IMR-90 (cell line): Measurements from ENCODE around the gene PARD3.

Experiments used
- BHLHE40 ChIP-seq: fragments of 150-350 bp; IDR thresholded peaks from 2 replicates; pipeline ENCODE4 v1.6.1; 2016; ENCODE audit warnings: mild to moderate bottlenecking, low read depth, low read length
- CEBPB ChIP-seq: IDR thresholded peaks from 2 replicates; pipeline ENCODE4 v1.6.1; 2012; ENCODE audit warnings: low read depth, low read length, improper control_type of control experiment
- FOS ChIP-seq: fragments of 150-350 bp; IDR thresholded peaks from 2 replicates; pipeline ENCODE4 v1.6.1; 2016; ENCODE audit warnings: low read depth, low read length
- MAFK ChIP-seq: IDR thresholded peaks from 2 replicates; pipeline ENCODE4 v1.6.1; 2012; ENCODE audit warnings: low read depth, low read length, improper control_type of control experiment
- MAZ ChIP-seq: IDR thresholded peaks from 2 replicates; pipeline ENCODE4 v1.6.1; 2012; ENCODE audit warnings: low read depth, mild to moderate bottlenecking, low read length, improper control_type of control experiment, moderate library complexity, borderline replicate concordance
- MXI1 ChIP-seq: IDR thresholded peaks from 2 replicates; pipeline ENCODE4 v1.6.1; 2012; ENCODE audit warnings: low read depth, mild to moderate bottlenecking, low read length, moderate library complexity, borderline replicate concordance
- NFE2L2 ChIP-seq: fragments of 150-350 bp; IDR thresholded peaks from 2 replicates; pipeline ENCODE4 v1.6.1; 2016; ENCODE audit warnings: low read depth, mild to moderate bottlenecking, low read length
- POLR2A ChIP-seq: IDR thresholded peaks from 2 replicates; pipeline ENCODE4 v1.6.1; 2012; ENCODE audit warnings: mild to moderate bottlenecking, low read depth, low read length
- RAD21 ChIP-seq: IDR thresholded peaks from 2 replicates; pipeline ENCODE4 v1.6.1; 2012; ENCODE audit warnings: low read length, improper control_type of control experiment
- RCOR1 ChIP-seq: IDR thresholded peaks from 2 replicates; pipeline ENCODE4 v1.6.1; 2012; ENCODE audit warnings: mild to moderate bottlenecking, low read length, improper control_type of control experiment; ENCODE audit not compliant: insufficient replicate concordance
- SMC3 ChIP-seq: fragments of 150-350 bp; IDR thresholded peaks from 2 replicates; pipeline ENCODE4 v1.6.1; 2016; ENCODE audit warnings: low read depth, mild to moderate bottlenecking, antibody characterized with exemption, low read length, moderate library complexity
- TF ChIP-seq, protein P1 (sequence below): conservative IDR thresholded peaks from 2 replicates; pipeline ENCODE4 v1.5.1; 2012; ENCODE audit warnings: mild to moderate bottlenecking, low read depth, low read length, improper control_type of control experiment
- TF ChIP-seq, protein P2 (sequence below): fragments of 150-350 bp; IDR thresholded peaks from 2 replicates; pipeline ENCODE4 v1.6.1; 2016; ENCODE audit warnings: low read depth, mild to moderate bottlenecking, low read length, moderate library complexity, borderline replicate concordance
- TF ChIP-seq, protein P3 (sequence below): fragments of 150-350 bp; IDR thresholded peaks from 2 replicates; pipeline ENCODE4 v1.6.1; 2017; ENCODE audit warnings: mild to moderate bottlenecking, antibody characterized with exemption, low read length, low read depth

DNA sequence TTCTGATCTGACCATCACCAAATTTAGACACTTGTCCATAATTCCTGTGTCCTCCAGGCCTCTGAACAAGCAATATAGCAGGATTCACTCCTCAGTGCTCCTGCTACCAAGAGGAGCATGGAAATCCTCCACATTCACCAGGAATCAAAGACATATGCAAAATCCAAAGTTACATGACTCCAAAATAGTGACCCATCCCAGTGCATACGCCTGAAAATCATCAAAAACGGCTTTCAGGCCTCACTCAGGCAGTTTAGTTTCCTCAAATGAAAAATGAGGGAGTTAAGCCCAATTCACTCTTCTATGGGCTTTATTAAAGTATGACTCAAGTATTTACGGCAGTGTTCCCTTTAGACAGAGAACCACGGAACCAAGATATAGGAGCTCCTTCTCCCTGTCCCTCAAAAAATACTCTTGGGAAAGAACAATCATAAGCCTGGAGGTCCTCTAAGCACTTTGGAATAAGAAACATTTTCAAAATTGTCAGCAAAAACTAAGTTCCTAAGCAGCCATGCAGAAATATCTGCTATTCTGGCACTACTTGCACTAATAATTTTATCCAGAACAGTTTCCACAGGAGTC lies 240.7 kb downstream of the PARD3 start:
- TF ChIP-seq POLR2A (no peak), SMC3 (no peak), FOS (no peak), RCOR1 (no peak), BHLHE40 (no peak), MAFK (no peak), CEBPB (no peak), RAD21 (no peak), MAZ (no peak), MXI1 (no peak), NFE2L2 (no peak)
- TF ChIP-seq, protein P1, sequence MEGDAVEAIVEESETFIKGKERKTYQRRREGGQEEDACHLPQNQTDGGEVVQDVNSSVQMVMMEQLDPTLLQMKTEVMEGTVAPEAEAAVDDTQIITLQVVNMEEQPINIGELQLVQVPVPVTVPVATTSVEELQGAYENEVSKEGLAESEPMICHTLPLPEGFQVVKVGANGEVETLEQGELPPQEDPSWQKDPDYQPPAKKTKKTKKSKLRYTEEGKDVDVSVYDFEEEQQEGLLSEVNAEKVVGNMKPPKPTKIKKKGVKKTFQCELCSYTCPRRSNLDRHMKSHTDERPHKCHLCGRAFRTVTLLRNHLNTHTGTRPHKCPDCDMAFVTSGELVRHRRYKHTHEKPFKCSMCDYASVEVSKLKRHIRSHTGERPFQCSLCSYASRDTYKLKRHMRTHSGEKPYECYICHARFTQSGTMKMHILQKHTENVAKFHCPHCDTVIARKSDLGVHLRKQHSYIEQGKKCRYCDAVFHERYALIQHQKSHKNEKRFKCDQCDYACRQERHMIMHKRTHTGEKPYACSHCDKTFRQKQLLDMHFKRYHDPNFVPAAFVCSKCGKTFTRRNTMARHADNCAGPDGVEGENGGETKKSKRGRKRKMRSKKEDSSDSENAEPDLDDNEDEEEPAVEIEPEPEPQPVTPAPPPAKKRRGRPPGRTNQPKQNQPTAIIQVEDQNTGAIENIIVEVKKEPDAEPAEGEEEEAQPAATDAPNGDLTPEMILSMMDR: no peak
- TF ChIP-seq, protein P2, sequence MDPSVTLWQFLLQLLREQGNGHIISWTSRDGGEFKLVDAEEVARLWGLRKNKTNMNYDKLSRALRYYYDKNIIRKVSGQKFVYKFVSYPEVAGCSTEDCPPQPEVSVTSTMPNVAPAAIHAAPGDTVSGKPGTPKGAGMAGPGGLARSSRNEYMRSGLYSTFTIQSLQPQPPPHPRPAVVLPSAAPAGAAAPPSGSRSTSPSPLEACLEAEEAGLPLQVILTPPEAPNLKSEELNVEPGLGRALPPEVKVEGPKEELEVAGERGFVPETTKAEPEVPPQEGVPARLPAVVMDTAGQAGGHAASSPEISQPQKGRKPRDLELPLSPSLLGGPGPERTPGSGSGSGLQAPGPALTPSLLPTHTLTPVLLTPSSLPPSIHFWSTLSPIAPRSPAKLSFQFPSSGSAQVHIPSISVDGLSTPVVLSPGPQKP: no peak
- TF ChIP-seq, protein P3, sequence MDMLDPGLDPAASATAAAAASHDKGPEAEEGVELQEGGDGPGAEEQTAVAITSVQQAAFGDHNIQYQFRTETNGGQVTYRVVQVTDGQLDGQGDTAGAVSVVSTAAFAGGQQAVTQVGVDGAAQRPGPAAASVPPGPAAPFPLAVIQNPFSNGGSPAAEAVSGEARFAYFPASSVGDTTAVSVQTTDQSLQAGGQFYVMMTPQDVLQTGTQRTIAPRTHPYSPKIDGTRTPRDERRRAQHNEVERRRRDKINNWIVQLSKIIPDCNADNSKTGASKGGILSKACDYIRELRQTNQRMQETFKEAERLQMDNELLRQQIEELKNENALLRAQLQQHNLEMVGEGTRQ: no peak
